ENCODE results near the gene TRAPPC12. TPM values are rescaled to one million over a fixed set of nuclear protein-coding genes. Genes with fewer than 3 reads are reported as not detected.
"Not testable (repeated sequence)": the region's sequence is repeated elsewhere in the genome, so short reads cannot be mapped to it uniquely, and the experiment has no call there.

TRAPPC12 gene
- polyA plus RNA-seq, 1 donor (not counting 4 experiments of a cell fraction or from before 2014, with no cell fraction given), result 44.2 TPM

GRCh38 chr2:3494984-3495666, 115.6 kb downstream of the TRAPPC12 start:
- FAIRE-seq, result no peak

GRCh38 chr2:3496708-3497080, 117.2 kb downstream of the TRAPPC12 start:
- H3K9me3 ChIP-seq (ENCODE audit: control insufficient read depth, low read depth, low read length), result not testable (repeated sequence)

More at GRCh38 chr2:3494984-3495666, 115.6 kb downstream of the TRAPPC12 start:
- H3K9ac ChIP-seq (ENCODE audit: control insufficient read depth, extremely low read depth, insufficient read depth, low read length), result no peak overlapping the region
- dilution Hi-C loops (cut with MboI; ENCODE audit: extremely low pct_ligation_motif_present, low sequenced_read_pairs), result no loop called here
- no peaks in the 10 kb centered on the region for H3K79me2 ChIP-seq (ENCODE audit: control insufficient read depth, insufficient read depth, low read length)
- no peaks in the 10 kb centered on the region for H3K9me3 ChIP-seq (ENCODE audit: control insufficient read depth, low read depth, low read length)
- no peaks in the 10 kb centered on the region for H3K4me1 ChIP-seq (ENCODE audit: control insufficient read depth, extremely low read depth, insufficient read depth, low read length)
- DNase-seq (ENCODE audit: low read depth, low spot score), result no peak
- no peak overlapping the region for H2AFZ ChIP-seq (ENCODE audit: control insufficient read depth, low read length)
- no peaks in the 10 kb centered on the region for H3K27me3 ChIP-seq (ENCODE audit: control insufficient read depth, extremely low read depth, insufficient read depth, low read length)
- no peak overlapping the region for H3K27ac ChIP-seq (ENCODE audit: control insufficient read depth, insufficient read depth, low read length)
- H4K20me1 ChIP-seq (ENCODE audit: control insufficient read depth, extremely low read depth, insufficient read depth, low read length), result no peaks in the 10 kb centered on the region
- no peak overlapping the region for H3K4me2 ChIP-seq (ENCODE audit: control insufficient read depth, extremely low read depth, insufficient read depth, low read depth, low read length)
- H3K9me1 ChIP-seq (ENCODE audit: control insufficient read depth, extremely low read depth, insufficient read depth, low read length), result no peaks in the 10 kb centered on the region
- peaks cover 10 to 12% of the 10 kb centered on the region in 2 experiments for H3K36me3 ChIP-seq (ENCODE audit: control insufficient read depth in 2 of 2, extremely low read depth in 1 of 2, insufficient read depth in 2 of 2, low read length in 2 of 2)
- H3K4me3 ChIP-seq (ENCODE audit: control insufficient read depth in 2 of 3, extremely low read depth in 1 of 3, insufficient read depth in 2 of 3, low read depth in 1 of 3, low read length in 3 of 3), result no peak overlapping the region
- TF ChIP-seq CTCF (optimal IDR thresholded peaks at IDR 0.05 in 1 of 3, IDR thresholded peaks at IDR 0.05 in 1 of 3, conservative IDR thresholded peaks at IDR 0.05 in 1 of 3; ENCODE audit: extremely low read depth in 1 of 3, insufficient read depth in 2 of 3, low read length in 3 of 3) (no peak), EZH2 (IDR thresholded peaks at IDR 0.05; ENCODE audit: low read length) (no peak)

More at GRCh38 chr2:3496708-3497080, 117.2 kb downstream of the TRAPPC12 start:
- H3K4me3 ChIP-seq (ENCODE audit: control insufficient read depth in 2 of 3, extremely low read depth in 1 of 3, insufficient read depth in 2 of 3, low read depth in 1 of 3, low read length in 3 of 3); H4K20me1 ChIP-seq (ENCODE audit: control insufficient read depth, extremely low read depth, insufficient read depth, low read length); H3K79me2 ChIP-seq (ENCODE audit: control insufficient read depth, insufficient read depth, low read length); H3K9ac ChIP-seq (ENCODE audit: control insufficient read depth, extremely low read depth, insufficient read depth, low read length); FAIRE-seq; dilution Hi-C loops (cut with MboI; ENCODE audit: extremely low pct_ligation_motif_present, low sequenced_read_pairs); H3K27me3 ChIP-seq (ENCODE audit: control insufficient read depth, extremely low read depth, insufficient read depth, low read length); H2AFZ ChIP-seq (ENCODE audit: control insufficient read depth, low read length); DNase-seq (ENCODE audit: low read depth, low spot score); H3K4me2 ChIP-seq (ENCODE audit: control insufficient read depth, extremely low read depth, insufficient read depth, low read depth, low read length); H3K27ac ChIP-seq (ENCODE audit: control insufficient read depth, insufficient read depth, low read length); H3K4me1 ChIP-seq (ENCODE audit: control insufficient read depth, extremely low read depth, insufficient read depth, low read length); H3K9me1 ChIP-seq (ENCODE audit: control insufficient read depth, extremely low read depth, insufficient read depth, low read length): not testable (repeated sequence)
- H3K36me3 ChIP-seq (ENCODE audit: control insufficient read depth in 2 of 2, extremely low read depth in 1 of 2, insufficient read depth in 2 of 2, low read length in 2 of 2), result peaks cover 10 to 17% of the 10 kb centered on the region in 2 experiments
